A549 (cell line): ENCODE results near the gene FAM219A. TPM values are rescaled to one million over a fixed set of nuclear protein-coding genes. Genes with fewer than 3 reads are reported as not detected.

Source experiments
- ATAC-seq, 2 experiments: fragments of 200-7000 bp in 1 of 2; fragments of >200 bp in 1 of 2; cut with Nextera tagmentation in 1 of 2; cut with Tn5 transposase in 1 of 2; 3 replicates each; pipeline versions ENCODE4 v1.8.0 to v1.9.1; 2018 to 2020; ENCODE audit warnings: mild to moderate bottlenecking in 1 of 2, moderate library complexity in 1 of 2
- CTCF ChIA-PET: fragments of 300-600 bp; sonication (Branson Sonifier 250); formaldehyde crosslinking; extraction: SDS; loops from one replicate; lab custom pipeline; 2021; ENCODE audit warnings: antibody characterized with exemption, inconsistent platforms; lab: Yijun Ruan, JAX
- POLR2A ChIA-PET: fragments of 350-600 bp; formaldehyde crosslinking; extraction: SDS; loops from one replicate; lab custom pipeline; 2021; ENCODE audit warnings: antibody characterized with exemption, inconsistent platforms; lab: Yijun Ruan, JAX
- DNase-seq, 2 experiments: peaks; one replicate each; pipeline versions ENCODE4 v3.0.0 to v3.0.0-alpha.2; 2011 to 2016; ENCODE audit warnings: low read depth in 1 of 2, low spot score in 1 of 2
- FAIRE-seq: peaks from 2 replicates; lab custom pipeline; 2011; peaks lifted over from hg19 to GRCh38; lab: Jason Lieb, UNC
- H3K27ac ChIP-seq, 2 experiments: fragments of >200 bp; sonication (Bioruptor Twin); formaldehyde crosslinking; 3 replicates each; pipeline ENCODE4 v1.5.1; 2016 to 2017
- H3K4me1 ChIP-seq: fragments of >200 bp; sonication (Bioruptor Twin); formaldehyde crosslinking; 3 replicates; pipeline ENCODE4 v1.6.1; 2016
- H3K4me2 ChIP-seq: fragments of >200 bp; sonication (Bioruptor Twin); formaldehyde crosslinking; 3 replicates; pipeline ENCODE4 v1.6.1; 2016
- H3K4me3 ChIP-seq: fragments of >200 bp; sonication (Bioruptor Twin); formaldehyde crosslinking; 3 replicates; pipeline ENCODE4 v1.5.1; 2016
- H3K9me3 ChIP-seq: fragments of >200 bp; sonication (Bioruptor Twin); formaldehyde crosslinking; 3 replicates; pipeline ENCODE4 v1.6.1; 2016
- BHLHE40 ChIP-seq: IDR thresholded peaks from 2 replicates; pipeline ENCODE4 v1.6.1; 2012; ENCODE audit warnings: low read depth, low read length, inconsistent platforms
- CEBPB ChIP-seq, 2 experiments: fragments of >200 bp in 1 of 2; sonication (Bioruptor Twin) in 1 of 2; formaldehyde crosslinking in 1 of 2; IDR thresholded peaks; 2 replicates each; pipeline ENCODE4 v1.6.1; 2012 to 2016
- CHD2 ChIP-seq: fragments of 150-350 bp; IDR thresholded peaks from 2 replicates; pipeline ENCODE4 v1.6.1; 2014; ENCODE audit warnings: low read length; ENCODE audit not compliant: partially characterized antibody
- CHD4 ChIP-seq: fragments of 200-600 bp; sonication (generic); IDR thresholded peaks from 2 replicates; pipeline ENCODE4 v1.6.1; 2016; ENCODE audit warnings: antibody characterized with exemption, mild to moderate bottlenecking, borderline replicate concordance
- CTCF ChIP-seq: fragments of >200 bp; sonication (Bioruptor Twin); formaldehyde crosslinking; IDR thresholded peaks from 3 replicates; pipeline ENCODE4 v1.5.1; 2016
- E2F6 ChIP-seq: IDR thresholded peaks from 2 replicates; pipeline ENCODE4 v1.6.1; 2012; ENCODE audit warnings: low read depth, borderline replicate concordance
- EHMT2 ChIP-seq: fragments of 200-600 bp; sonication (generic); IDR thresholded peaks from 2 replicates; pipeline ENCODE4 v1.6.1; 2016; ENCODE audit warnings: antibody characterized with exemption, low read depth, mild to moderate bottlenecking, moderate library complexity
- EP300 ChIP-seq, 2 experiments: fragments of >200 bp; sonication (Bioruptor Twin); formaldehyde crosslinking; IDR thresholded peaks; 2 replicates in 1 of 2; 3 replicates in 1 of 2; pipeline ENCODE4 v1.6.1; 2016 to 2017
- HDAC2 ChIP-seq: fragments of 200-600 bp; sonication (generic); IDR thresholded peaks from 2 replicates; pipeline ENCODE4 v1.6.1; 2016
- HES2 ChIP-seq: fragments of >200 bp; sonication (Bioruptor Twin); formaldehyde crosslinking; IDR thresholded peaks from 2 replicates; pipeline ENCODE4 v1.6.1; 2016
- HEYL ChIP-seq: fragments of 250-450 bp; sonication (Bioruptor Pico); IDR thresholded peaks from 2 replicates; pipeline ENCODE4 v1.8.0; 2021; ENCODE audit warnings: mild to moderate bottlenecking, moderate library complexity
- HOXB13 ChIP-seq: fragments of 250-450 bp; sonication (Bioruptor Pico); IDR thresholded peaks from 2 replicates; pipeline ENCODE4 v1.5.0; 2020; ENCODE audit warnings: low read depth, mild to moderate bottlenecking, moderate library complexity
- KDM1A ChIP-seq: fragments of 200-600 bp; sonication (generic); IDR thresholded peaks from 2 replicates; pipeline ENCODE4 v1.6.1; 2016; ENCODE audit warnings: low read depth, mild to moderate bottlenecking
- MAX ChIP-seq: IDR thresholded peaks from 2 replicates; pipeline ENCODE4 v1.6.1; 2012
- MAZ ChIP-seq: fragments of 150-350 bp; IDR thresholded peaks from 2 replicates; pipeline ENCODE4 v1.6.1; 2014; ENCODE audit warnings: antibody characterized with exemption, low read depth, low read length, borderline replicate concordance
- NPAS2 ChIP-seq: fragments of 250-450 bp; sonication (Bioruptor Pico); IDR thresholded peaks from 2 replicates; pipeline ENCODE4 v1.8.0; 2022; ENCODE audit warnings: mild to moderate bottlenecking, moderate library complexity, borderline replicate concordance
- PHF8 ChIP-seq: fragments of 200-600 bp; sonication (generic); IDR thresholded peaks from 2 replicates; pipeline ENCODE4 v1.6.1; 2016; ENCODE audit warnings: low read depth, mild to moderate bottlenecking, antibody characterized with exemption, moderate library complexity, borderline replicate concordance
- POLR2A ChIP-seq: IDR thresholded peaks from 2 replicates; pipeline ENCODE4 v1.6.1; 2012; ENCODE audit warnings: mild to moderate bottlenecking, low read length
- REST ChIP-seq: fragments of 200-600 bp; sonication (generic); IDR thresholded peaks from 2 replicates; pipeline ENCODE4 v1.6.1; 2016; ENCODE audit warnings: antibody characterized with exemption, mild to moderate bottlenecking, moderate library complexity
- ZC3H11A ChIP-seq: fragments of 450-650 bp; IDR thresholded peaks from 2 replicates; pipeline ENCODE4 v1.6.1; 2014; ENCODE audit warnings: antibody characterized with exemption, mild to moderate bottlenecking
- WGBS: methylation state at CpG from one replicate; pipeline ENCODE4 v1.1.6; 2017; ENCODE audit errors: missing lambda C conversion rate; 5-methylcytosine and 5-hydroxymethylcytosine counted together
- polyA plus RNA-seq, 4 experiments: library from polyadenylated mRNA; depleted of rRNA in 3 of 4; stranded (reverse); fragments of >200 nt; fragmentation: RNase III in 1 of 4; extraction: RNeasy Plus Mini Kit Qiagen cat#74134 plus additional on column Dnase treatment in 1 of 4; gene quantifications; 2 replicates in 3 of 4; 3 replicates in 1 of 4; pipeline ENCODE4 v1.2.3, GENCODE V29; 2011 to 2017

FAM219A gene
- polyA plus RNA-seq, 2 of the 4 experiments (the other 2 are of a cell fraction): 8.1 to 15.3 TPM

- ATAC-seq: no peak
- TF ChIP-seq HDAC2: no peak
- no peak for TF ChIP-seq ZC3H11A
- no peak for TF ChIP-seq CHD4
- TF ChIP-seq KDM1A: no peak
- TF ChIP-seq POLR2A: no peak
- TF ChIP-seq HEYL (CRISPR knock-in tag): no peak
- no peak for TF ChIP-seq BHLHE40
- TF ChIP-seq PHF8: no peak
- TF ChIP-seq CHD2: no peak
- TF ChIP-seq EP300 (IDR thresholded peaks at IDR 0.05): no peak
- no peak for TF ChIP-seq CTCF
- TF ChIP-seq HES2: no peak
- no peak for TF ChIP-seq CEBPB (IDR thresholded peaks at IDR 0.05)
- TF ChIP-seq, all 56 proteins: peak for 0
- WGBS: 24% methylated on average over 3 of the region's 3 CpGs
- DNase-seq (no peak), FAIRE-seq (no peak)
- POLR2A ChIA-PET: no interaction called here
- no peak overlapping the region for H3K4me2 ChIP-seq
- H3K9me3 ChIP-seq: no peaks in the 10 kb centered on the region
- H3K27ac ChIP-seq: no peak overlapping the region
- no peak overlapping the region for H3K4me3 ChIP-seq
- CTCF ChIA-PET: interaction anchor here (1.0 to 9.1 kb wide), 12 partner anchors 9 to 166 kb away, joined by 3 to 107 read pairs (median 4); no protein-coding TSS in a partner anchor
- peaks cover 6% of the 10 kb centered on the region; the same call in 1 of the 3 replicates for H3K4me1 ChIP-seq
Measured at GRCh38 chr9:34498553-34498952, 40.2 kb upstream of the FAM219A start.

GRCh38 chr9:34496149-34496712 is 37.9 kb upstream of the FAM219A start:
- H3K27ac ChIP-seq: no peak overlapping the region
- ChIA-PET CTCF (interaction anchor here (0.8 to 9.1 kb wide), 19 partner anchors 10 to 164 kb away, joined by 3 to 50 read pairs (median 4); no protein-coding TSS in a partner anchor), POLR2A (no interaction called here)
- no peaks in the 10 kb centered on the region for H3K4me1 ChIP-seq
- no peaks in the 10 kb centered on the region for H3K9me3 ChIP-seq
- ATAC-seq: no peak
- H3K4me3 ChIP-seq: no peak overlapping the region
- H3K4me2 ChIP-seq: no peak overlapping the region
- no peak for DNase-seq
- TF ChIP-seq KDM1A: no peak
- TF ChIP-seq PHF8: no peak
- TF ChIP-seq MAX: no peak
- TF ChIP-seq MAZ: no peak
- no peak for TF ChIP-seq REST
- no peak for TF ChIP-seq EHMT2
- no peak for TF ChIP-seq NPAS2 (CRISPR knock-in tag)
- TF ChIP-seq HOXB13: no peak
- no peak for TF ChIP-seq E2F6
- no peak for FAIRE-seq
- 61% methylated on average over 5 of the region's 6 CpGs for WGBS
